ENCODE measurements around the gene TCF7L1.

The TCF7L1 gene

DNA sequence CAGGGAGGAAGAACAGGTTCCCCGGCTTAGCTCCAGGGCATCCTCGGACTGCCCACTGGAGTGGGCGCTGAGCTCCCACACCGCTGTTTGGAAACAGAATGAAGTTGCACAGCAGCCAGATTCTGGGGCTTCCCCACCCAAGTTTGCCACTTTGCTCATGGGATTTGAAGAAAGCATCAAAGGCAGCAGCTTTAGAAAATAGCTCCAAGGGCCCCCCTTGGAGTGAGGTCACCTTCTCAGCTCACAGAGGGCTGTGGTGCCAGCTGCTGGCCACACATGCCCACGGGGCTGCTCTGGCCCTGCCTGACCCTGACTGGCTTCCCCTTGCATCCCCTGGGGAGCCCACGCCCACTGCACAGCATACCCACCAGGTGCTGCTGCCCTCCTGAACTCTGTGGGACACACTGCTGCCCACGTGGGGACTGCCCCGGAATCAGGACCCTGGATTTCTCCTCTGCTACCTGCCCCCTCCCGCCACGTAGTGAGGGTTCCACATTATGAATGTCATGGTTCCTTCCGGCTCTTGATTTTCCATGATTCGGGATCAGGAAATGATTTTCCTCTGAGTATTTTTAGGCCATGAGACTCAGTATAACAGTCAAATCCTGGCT, 124.3 kb downstream of the TCF7L1 start:
- DNase-seq = no peak

DNA sequence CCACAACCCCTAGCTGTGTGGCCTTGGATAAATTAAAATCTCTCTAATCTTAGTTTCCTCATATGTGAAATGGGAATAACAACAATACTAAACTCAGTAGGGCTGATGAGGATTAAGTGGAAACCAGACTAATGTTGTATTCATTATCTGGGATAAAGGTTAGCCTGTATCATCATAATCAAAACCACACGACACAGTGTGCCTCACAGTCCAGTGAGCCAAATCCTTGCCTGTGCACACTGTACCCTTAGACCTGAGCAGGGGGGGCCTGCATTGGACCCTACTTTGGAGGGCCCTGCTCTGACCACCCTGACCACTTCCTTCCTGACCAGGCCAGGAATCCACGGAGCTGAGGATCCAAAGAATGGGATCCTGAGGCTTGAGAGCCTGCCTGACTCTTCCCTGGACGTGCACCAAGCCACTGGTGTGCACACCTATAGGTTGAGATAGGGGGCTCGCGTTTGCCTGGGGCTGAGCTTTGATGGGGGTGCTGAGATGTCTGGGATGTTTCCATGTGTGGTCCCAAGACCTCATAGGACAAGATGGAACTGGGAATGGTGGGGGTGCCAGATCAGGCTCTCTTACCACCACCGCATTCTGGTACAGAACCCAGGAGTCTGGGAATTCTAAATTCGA, 124.9 kb downstream of the TCF7L1 start:
- DNase-seq = no peak

DNA sequence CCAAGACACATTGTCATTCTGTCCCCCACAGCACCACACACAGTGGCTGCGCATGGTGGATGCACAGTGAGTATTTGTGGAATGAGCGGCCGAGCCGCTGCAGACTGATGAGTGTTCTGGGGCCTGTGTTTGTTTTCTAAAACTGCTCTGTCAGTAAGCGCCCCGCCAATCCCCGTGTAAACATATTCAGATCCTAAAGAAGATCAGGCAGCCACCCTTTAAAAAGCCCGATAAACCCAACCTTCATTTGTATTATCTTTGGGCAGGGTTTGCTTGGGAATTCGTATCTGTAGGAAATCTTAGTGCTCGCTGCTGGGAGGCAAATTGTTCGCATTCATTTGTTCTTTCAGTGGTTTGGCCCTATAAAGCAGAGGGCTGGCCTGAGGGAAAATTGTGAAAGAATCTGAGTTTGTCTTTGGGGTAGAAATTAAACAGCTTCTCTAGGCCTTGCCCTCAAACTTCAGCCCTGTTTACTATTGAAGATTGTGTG, 126.0 kb downstream of the TCF7L1 start:
- no peak for DNase-seq

DNA sequence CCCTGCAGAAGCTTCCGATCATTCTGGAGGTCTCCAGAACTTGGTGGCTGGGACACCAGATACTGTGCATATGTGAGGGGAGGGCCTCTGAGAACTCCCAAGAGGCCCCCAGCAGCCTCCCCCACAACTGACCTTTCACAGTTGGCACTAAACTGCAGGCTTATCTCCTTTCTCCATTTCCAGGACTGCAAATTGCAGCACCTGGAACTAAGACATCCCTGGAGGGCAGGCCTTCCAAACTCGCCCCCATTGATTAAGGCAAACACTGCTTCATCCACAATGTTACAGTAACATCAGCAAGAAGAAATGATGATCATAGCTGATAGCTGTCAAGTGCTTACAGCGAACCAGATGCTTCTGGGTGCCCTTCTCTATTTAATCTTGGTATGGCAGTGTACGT, 126.7 kb downstream of the TCF7L1 start:
- DNase-seq = no peak

DNA sequence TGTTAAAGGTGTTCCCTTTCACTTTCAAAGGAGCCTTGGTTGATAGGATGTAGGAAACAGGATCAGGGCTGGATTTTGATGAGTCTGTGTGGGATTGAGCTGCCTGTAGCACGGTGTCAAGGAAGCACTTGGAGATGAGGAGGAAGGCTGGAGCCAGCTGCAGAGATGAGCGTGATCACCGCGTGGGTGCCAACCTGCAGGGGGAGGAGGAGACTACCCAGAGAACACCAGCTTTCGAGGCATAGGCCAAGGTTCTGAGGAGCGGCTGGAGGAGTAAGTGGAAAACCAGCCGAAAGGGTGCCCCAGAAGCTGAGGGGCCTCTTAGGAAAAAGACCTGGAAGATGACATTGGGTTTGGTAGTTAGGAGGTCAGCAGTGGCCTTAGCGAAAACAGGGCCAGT, 130.4 kb downstream of the TCF7L1 start:
- DNase-seq = no peak

DNA sequence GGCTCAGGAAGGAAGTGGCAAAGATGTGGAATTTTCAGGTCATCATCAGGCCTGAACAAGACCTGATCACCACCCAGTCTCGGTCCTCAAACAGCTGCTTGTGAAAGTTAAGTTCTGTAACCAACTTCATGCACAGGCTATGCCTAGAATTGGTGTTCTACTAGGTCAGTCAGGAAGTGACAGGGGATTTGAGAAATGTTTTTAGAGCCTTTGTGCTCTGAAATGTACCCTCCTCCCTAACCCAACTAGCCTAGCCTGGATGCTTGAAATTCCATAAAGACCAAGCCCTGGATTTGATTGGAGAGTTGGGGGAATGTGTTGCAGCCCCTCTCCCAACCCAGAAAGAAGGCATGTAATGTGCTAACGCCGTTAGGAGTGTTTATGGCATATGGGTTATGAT, 131.3 kb downstream of the TCF7L1 start:
- no peak for DNase-seq

DNA sequence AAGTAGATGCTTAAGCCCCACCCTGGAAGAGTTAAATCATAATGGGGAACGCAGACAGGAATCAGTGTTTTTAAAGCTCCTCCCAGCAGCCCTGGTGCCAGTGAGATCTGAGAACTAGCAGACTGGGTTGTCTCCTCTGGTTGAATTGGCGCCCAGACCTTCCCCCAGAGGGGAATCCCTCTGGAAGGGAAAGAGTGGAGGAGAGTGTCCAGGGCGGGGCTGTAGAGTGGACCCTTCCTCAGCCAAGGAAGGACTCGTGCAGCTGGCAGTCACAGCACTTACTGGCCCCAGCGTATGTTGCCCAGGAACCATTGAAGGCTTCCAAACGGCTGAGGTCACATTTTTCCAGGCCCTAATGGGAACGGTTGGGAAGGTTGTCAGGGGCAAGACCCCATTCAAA, 132.1 kb downstream of the TCF7L1 start:
- DNase-seq = no peak

DNA sequence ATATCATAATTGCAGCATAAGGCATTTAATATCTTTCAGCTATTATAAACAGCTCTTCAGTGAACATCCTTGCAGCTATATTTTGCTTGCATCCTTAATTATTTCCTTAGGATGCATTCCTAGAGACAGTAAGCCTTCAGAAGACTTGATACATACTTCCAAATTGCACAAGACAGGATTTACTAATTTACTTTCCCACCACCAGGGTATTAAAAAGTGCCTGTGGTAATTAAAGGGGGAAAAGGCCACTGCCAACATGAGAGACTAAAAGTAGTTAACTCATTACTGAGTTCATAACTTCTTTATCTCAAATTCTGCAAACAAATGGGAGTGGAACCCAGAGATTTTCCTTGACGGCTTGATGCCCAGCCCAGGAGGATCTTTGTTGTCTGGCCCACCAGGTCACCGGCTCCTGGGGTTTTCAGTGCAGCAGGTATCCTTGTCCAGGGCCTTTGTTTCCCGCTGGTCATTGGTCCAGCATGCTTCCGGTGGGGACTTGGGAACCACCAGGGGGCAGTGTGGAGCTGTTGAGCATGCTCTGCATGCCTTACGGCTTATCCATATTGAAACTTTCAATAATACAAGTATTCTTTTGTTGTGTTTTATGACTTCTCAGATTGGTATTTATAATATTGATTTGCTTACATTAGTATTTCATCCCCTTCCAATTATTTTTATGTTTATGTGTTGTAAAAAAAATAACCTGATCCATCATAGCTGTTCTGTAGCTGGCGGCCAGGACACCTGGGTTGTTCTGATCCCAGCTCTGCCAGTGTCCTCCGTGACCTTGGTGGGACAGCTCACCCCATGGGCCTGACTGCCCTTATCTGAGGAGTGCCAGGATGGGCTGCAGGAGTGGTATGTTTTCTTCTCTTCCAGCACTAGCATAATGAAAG, 133.2 kb downstream of the TCF7L1 start:
- peak; percentile 89 for DNase-seq

DNA sequence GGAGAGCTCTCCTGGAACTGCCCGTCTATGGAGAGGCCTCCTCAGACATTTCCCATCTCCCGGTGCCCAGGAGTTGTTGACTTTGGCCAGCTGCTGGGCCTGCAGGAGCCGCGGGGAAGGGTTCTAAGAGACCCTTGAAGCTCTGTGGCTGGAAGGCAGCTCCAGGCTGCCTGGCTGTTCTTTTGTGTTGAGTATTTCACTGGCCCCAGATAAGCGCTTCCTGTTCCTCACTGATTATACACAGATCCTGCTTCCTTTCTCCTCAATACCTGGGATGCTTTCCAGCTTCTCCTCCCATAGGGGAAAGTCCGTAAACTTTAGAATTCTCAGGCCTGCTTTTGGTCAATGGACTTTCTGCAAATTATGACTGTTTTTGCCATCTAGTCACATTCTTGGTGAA, 136.8 kb downstream of the TCF7L1 start:
- DNase-seq = no peak

DNA sequence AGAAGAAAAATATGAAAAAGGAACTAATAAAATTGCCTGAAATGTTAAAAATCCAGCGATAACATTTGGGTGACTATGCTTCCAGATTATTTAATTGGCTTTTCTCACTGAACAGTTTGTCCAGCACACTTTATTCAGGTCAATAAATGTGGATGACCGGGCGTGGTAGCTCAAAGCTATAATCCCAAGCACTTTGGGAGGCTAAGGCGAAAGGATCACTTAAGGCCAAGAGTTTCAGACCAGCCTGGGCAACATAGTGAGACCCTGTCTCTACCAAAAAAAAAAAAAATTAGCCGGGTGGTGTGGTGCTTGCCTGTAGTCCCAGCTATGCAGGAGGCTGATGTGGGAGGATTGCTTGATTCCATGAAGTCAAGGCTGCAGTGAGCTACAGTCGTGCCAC, 139.2 kb downstream of the TCF7L1 start:
- DNase-seq = no peak

DNA sequence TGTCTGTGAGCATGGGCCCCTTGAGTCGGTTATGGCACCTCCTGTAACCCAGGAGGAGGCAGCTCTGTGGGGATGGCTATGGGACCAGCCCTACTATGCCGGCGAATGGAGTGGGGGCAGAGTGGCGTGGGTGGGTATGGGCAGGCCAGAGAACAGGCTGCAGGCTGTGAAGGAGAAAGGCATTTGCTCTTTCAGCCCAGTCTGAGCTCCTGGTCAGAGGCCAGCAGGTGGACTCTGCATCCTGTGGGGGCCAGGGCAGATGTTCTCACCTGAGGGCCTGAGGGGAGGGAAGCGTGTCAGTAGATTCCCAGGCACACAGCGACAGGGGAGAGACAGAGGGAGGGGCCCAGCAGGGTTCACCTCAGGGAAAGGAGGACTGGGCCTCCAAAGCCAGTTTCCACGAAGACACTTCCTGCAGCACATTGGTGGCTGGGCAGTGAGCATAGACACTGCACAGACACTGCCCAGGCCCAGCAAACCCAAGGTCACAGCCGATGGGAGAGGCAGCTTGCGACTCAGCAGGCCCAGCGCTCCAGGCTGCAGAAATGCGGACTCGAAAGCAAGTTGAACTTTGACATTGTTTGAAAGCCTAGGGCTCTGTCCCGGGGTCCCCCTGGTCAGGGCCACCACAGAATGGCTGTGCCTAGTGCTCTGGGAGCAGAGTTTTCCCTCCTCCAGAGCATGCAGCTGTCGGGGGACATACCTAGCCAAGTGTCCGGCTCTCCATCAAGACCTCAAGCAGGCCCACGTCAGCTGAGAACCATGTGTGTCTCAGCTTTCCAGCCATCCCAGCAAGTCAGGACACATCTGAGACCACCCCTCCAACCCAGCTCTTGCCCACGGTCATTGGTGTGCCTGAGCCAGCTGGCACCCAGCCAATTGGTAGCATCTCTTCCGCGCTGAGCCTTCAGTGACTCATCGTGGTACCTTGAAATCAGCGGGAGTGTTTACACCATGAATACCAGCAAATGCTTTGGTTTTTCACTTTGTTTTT, 140.8 kb downstream of the TCF7L1 start:
- DNase-seq = no peak

DNA sequence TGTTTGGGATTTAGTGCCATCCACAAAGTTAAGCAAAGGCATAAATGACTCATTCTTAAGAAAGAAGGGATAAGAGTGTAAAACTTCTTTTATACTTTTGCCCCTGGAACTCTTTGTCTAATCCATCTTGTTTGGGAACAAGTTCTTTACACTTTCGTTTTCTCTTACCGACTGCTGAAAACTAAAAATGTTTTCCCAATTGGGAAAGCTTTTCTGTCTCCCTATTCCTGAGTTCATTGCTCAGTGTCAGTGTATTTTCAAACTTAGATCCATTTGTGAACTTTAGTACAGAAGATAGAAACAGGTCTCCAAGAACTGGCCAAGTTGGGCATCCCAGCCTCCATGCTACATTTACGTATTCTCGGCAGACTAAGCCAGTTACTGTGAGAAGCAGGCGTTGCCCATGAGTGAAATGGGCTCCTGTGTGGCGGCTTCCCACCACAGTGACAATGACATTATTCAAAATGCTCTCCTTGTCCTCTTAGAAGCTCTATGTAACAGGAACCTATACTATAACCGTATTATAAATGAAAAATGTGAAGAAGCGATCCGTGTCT, 142.9 kb downstream of the TCF7L1 start:
- DNase-seq = no peak

DNA sequence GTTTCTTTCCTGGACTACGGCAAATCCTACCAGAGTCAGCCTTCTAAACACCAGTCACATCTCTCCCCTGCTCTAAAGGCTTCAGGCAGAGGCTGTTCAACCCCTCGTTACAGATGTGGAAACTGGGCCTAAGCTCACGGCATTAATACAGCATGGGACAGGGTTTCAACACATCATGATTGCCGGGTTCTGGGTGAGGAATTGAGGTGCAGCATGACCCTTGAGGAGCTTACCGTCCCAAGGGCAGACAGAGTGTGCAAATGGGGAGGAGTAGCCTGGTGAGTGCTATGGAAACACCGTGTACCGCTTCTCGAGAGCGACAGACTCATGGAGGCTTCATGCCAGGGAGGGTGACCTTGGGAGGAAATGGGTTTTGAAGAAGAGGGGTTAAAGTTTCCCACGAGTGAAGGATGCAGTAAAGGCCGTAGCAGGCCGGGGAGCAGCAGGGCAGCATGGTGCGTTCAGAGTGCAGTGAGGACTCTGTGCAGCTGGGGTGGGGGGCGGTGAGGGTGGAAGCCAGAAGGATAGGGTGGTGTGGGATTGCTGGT, 143.5 kb downstream of the TCF7L1 start:
- DNase-seq = no peak

DNA sequence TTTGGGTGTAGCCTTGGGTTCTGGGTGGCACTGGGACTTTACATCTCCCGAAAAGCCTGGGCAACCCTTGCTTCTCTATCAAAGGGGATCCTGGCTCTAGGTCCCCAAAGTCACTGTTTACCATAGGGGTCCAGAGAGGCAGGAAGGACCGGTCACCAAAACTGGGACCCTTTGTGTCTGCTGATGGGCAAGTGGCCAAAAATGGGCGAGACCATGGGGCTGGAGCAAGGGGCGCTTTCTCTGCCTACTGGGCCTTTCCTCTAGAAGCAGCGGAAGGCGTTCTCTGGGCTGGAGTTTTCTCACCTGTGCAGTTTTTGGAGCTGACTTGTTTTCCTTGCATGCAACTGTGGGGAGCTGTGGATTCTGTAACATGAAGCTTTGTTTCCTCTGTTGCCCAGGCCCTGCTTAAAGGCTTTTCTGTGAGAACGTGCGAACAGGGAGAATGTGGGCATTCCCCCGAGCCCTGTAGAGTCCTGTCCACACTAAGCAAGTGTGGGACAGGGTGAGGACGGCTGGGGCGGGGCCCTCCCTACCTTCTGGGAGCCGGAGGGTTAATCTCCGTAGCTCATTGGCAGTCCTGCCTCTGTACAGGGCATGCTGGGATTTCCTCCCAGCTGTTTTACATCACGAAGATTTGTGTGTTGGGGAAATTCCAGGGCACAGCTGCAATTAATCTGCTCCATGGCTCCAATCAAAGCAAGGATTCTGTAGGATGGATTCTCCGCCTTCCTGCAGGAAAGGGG, 144.4 kb downstream of the TCF7L1 start:
- no peak for DNase-seq

DNA sequence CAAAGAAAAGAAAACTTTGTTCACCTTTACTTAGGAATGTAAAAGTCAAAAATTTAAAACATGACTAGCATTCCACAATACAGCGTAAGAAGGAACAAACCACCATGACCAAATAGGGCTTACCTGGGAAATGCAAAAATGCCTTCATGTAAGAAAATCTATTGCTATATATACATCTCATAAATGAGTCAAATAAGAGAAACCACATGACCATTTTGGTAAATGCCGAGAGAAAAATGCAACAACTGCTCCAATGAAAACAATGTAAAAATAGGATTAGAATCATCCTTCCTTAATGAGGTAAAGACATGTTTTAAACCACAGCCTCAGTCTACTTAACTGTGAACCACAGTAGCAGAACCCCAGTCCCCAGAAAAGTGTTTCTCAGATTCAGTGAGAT, 145.2 kb downstream of the TCF7L1 start:
- DNase-seq = no peak

DNA sequence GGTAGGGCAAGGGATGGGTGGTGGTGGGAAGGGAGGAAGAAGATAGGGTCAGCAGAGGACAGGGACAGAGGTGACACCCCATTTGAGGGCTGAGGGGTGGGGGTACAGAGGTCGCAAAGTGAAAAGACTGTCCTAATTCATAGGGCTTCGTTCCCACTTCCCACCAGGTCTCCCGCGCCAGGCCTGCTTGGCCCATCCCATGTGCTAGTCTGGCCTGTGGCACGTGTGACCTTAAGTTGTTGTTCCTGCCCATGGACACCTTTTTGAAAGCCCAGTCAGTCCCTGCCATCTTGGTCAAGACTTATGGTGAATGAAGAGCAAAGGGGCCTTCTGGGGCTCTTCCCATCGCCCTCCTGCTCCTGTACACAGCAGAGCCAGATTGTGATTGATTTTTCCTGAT, 148.4 kb downstream of the TCF7L1 start:
- DNase-seq = no peak

DNA sequence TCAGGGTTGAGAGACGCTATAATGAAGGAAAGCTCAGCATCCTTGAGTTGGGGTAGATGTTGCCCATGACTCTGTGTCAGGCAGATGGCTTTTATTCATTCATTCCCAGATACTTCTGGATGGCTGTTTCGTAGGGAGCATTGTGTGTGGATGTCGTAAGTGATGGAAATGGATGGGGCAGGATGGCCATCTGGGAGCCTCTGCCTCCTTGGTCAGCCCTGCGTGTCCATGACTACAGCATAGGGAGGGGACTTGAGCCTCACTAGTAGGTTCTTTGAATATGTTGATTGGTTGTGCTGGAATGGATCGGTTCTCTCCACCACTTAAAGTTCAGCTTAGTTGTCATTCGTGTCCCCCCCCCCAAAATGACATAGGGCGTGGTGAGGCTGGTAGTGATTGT, 149.7 kb downstream of the TCF7L1 start:
- no peak for DNase-seq

DNA sequence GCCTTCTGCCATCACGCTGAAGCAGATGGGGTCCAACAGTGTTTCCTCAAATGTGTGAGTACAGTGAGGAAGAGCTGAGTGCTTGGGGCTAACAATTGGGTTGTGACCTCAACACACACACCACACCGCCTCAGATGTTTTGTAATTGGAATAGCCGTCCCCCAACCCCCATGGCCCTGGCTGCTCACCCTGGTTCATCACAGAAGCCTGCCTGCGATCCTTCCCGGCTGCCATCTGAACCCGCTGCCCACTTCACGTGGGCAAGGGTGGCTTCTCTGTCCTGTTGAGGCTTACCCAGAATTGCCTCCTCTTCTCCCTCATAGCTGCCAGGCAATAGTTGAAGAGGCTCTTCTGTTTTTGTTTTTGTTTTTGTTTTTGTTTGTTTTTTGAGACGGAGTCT, 150.4 kb downstream of the TCF7L1 start:
- no peak for DNase-seq

DNA sequence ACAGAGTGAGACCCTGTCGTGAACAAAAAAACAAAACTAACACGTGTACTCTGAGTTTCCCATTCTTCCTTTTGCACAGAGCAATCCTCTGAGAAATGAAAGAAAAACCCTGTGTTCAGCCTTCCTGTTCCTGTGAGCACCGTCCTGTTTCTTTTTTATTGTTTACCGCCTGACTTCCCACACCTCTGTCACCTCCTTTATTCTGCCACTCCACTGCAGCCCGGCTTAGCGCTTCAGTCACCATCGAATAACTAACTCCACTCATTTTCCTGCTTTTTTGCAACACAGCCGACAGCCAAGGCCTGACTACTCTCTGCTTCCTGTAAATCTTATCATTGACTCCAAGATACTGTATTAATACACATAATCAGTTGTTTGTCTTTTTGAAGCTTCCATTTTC, 153.7 kb downstream of the TCF7L1 start:
- DNase-seq = no peak

DNA sequence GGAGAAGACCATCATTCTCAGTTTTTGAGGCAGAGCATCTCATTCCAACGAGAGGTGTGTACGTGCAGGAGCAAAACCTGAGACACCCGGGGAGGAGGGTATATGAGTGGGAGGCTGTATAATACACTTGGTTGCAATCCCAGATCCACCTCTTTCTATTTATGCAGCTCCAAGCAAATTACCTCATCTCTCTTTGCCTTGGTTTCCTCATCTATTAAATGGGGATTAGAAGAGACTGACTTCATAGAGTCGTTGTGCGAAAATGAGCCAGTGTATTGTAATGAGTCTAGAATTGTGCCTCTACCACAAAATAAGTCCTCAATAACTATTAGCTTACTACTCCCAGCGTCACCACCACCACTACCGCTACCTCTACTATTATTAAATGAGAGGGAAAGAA, 154.5 kb downstream of the TCF7L1 start:
- DNase-seq = no peak

DNA sequence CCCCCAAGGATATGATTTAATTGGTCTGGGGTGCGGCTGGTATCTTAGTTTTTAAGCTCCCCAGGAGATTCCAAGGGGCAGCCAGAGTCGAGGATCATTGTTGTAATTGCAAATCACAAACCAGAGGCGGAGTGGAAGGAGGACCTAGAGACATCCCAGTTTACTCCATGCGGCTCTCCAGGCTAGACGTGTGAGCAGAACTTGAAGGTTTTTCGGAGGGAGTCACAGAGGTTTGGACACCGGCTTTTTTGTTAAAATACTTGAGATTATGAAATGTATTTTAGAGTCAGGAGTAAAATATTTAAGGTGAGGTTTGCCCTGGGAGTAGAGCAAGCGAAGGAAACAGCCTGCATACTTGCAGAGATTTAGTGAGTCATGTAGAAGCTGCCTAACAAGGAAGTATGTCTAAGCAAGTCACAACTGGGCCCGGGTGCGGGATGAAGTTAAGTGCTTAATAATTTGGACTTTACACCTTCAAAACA, 155.1 kb downstream of the TCF7L1 start:
- no peak for DNase-seq

Measured in hematopoietic multipotent progenitor cell treated with erythropoietin and hydrocortisone succinate and interleukin-3 and kit ligand, for 6 days (in vitro differentiated cells).